ENCODE results near the gene PLXNA4. TPM values are rescaled to one million over a fixed set of nuclear protein-coding genes. Genes with fewer than 3 reads are reported as not detected.
A peak's percentile ranks its signal among the peaks of the same experiment; 100 is the strongest.

PLXNA4 gene
- total RNA-seq, 4 donors from 2014 or later, result 0.31 to 0.66 (median 0.43) TPM

DNA sequence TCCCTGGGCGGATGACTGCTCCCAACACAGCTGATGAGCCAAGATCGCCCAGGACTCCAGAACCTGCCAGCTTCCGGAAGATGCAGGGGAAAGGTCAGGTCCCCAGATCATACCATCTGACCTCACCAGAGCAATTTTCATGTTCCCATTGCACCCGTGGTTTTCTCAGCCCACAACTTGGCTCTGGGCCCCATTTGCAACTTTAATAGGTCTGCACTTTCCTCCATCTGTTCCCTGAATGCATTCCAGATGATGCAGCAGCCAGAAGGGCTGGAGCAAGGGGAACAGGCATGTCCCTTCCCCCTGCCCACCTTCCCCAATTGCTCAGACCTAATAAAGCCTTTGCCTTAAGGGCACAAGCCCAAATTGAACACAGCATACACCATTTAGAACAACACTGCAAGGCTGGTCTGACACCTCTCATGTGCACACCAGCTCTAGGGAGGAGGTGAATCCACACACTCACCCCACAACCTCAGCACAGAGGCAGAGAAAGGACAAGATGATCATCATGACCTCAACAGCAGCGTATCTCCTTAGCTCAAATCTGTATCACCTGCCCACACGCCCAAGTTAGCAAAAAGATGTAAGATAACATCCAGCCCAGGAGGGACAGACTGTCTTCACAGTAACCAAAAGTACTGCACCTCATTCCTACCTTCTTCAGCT is 87.5 kb downstream of the PLXNA4 start:
- no peak for ATAC-seq
- no peaks in the 10 kb centered on the region for H3K4me1 ChIP-seq

DNA sequence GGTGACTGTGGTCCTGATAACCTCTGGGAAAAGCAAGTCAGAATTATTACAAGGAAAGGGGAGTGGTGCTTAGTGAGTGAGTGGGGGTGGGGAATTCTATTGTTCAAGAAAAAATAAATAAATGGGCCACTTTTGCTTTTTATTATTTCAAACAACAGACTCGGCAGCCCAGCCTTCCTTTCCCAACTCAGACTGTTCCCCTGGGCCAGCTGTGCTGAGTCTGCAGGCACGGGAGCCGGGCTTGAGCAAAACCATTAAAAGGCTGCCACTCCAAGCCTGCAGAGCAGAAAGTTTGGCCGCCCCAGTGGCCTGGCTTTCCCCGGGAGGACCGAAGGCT is 90.0 kb downstream of the PLXNA4 start:
- Histone ChIP-seq H3K4me3 (no peak overlapping the region), H3K9me3 (no peaks in the 10 kb centered on the region), H3K4me1 (no peaks in the 10 kb centered on the region), H3K27me3 (no peaks in the 10 kb centered on the region), H3K36me3 (no peaks in the 10 kb centered on the region), H3K27ac (no peak overlapping the region)
- DNase-seq, result no peak
- no peak for ATAC-seq
- TF ChIP-seq POLR2A (IDR thresholded peaks at IDR 0.05) (no peak), CTCF (IDR thresholded peaks at IDR 0.05 in 4 of 5, conservative IDR thresholded peaks at IDR 0.05 in 1 of 5) (no peak)
- in situ Hi-C loops (cut with MboI; ENCODE audit: low sequenced_read_pairs in 4 of 4) (no loop called here), intact Hi-C loops (cut with DNase I; ENCODE audit: low total_unique reads) (no loop called here)

More for the DNA sequence above, 87.5 kb downstream of the PLXNA4 start:
- TF ChIP-seq POLR2A (IDR thresholded peaks at IDR 0.05) (no peak), CTCF (IDR thresholded peaks at IDR 0.05 in 4 of 5, conservative IDR thresholded peaks at IDR 0.05 in 1 of 5) (no peak)
- intact Hi-C loops (cut with DNase I; ENCODE audit: low total_unique reads), result no loop called here
- Histone ChIP-seq H3K36me3 (no peaks in the 10 kb centered on the region), H3K27me3 (no peaks in the 10 kb centered on the region), H3K27ac (no peak overlapping the region), H3K4me3 (no peak overlapping the region), H3K9me3 (no peaks in the 10 kb centered on the region)
- peak in 1 of 2 donors; percentile 16 for DNase-seq
- in situ Hi-C loops (cut with MboI; ENCODE audit: low sequenced_read_pairs in 4 of 4), result no loop called here

DNA sequence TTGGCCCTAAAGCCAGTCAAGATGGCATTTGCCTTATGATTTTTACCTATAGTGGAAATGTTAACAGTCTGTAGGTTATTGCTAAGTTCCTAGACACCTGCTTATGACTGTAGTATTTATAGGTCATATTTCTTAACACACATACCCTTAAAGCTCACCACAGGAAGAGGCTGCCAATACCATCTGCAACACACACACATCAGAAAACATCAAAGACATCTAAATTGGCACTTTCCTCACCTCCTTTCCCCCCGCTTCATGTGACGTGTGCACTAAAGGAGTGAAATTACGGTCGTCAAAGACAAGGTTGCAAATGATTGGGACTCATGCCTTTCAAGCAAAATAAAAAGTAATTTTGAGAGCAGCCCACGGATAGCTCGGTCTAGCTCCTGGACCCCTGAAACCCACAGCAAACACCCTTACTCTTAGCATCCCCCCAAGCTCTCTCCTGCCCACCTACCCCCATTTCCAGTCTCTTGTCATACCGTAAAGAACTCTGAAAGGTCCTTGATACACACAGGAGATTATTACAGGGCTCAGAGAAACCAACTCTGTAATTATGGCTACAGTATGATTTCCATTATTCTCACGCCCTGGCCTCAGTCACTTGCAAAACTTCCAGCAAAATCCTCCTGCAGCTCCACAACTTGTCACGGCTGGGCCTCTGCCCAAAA is 90.5 kb downstream of the PLXNA4 start:
- no peak for TF ChIP-seq POLR2A (IDR thresholded peaks at IDR 0.05)
- TF ChIP-seq CTCF (IDR thresholded peaks at IDR 0.05 in 4 of 5, conservative IDR thresholded peaks at IDR 0.05 in 1 of 5), result no peak
- no peak for DNase-seq
- intact Hi-C loops (cut with DNase I; ENCODE audit: low total_unique reads), result no loop called here

GRCh38 chr7:132485136-132485535 is 91.1 kb downstream of the PLXNA4 start:
- H3K4me3 ChIP-seq, result no peak overlapping the region
- H3K27me3 ChIP-seq, result no peaks in the 10 kb centered on the region
- no peaks in the 10 kb centered on the region for H3K36me3 ChIP-seq
- no peak for DNase-seq
- no peak overlapping the region for H3K27ac ChIP-seq
- ATAC-seq, result no peak
- no peaks in the 10 kb centered on the region for H3K9me3 ChIP-seq
- intact Hi-C loops (cut with DNase I; ENCODE audit: low total_unique reads) (no loop called here), in situ Hi-C loops (cut with MboI; ENCODE audit: low sequenced_read_pairs in 4 of 4) (no loop called here)
- no peak for TF ChIP-seq CTCF (IDR thresholded peaks at IDR 0.05 in 4 of 5, conservative IDR thresholded peaks at IDR 0.05 in 1 of 5)
- TF ChIP-seq POLR2A (IDR thresholded peaks at IDR 0.05), result no peak
- no peaks in the 10 kb centered on the region for H3K4me1 ChIP-seq

More for the DNA sequence above, 90.5 kb downstream of the PLXNA4 start:
- in situ Hi-C loops (cut with MboI; ENCODE audit: low sequenced_read_pairs in 4 of 4), result no loop called here
- no peak overlapping the region for H3K27ac ChIP-seq
- no peaks in the 10 kb centered on the region for H3K27me3 ChIP-seq
- H3K4me1 ChIP-seq, result no peaks in the 10 kb centered on the region
- no peaks in the 10 kb centered on the region for H3K36me3 ChIP-seq
- ATAC-seq, result no peak
- no peak overlapping the region for H3K4me3 ChIP-seq
- H3K9me3 ChIP-seq, result no peaks in the 10 kb centered on the region
